SW480 (cell line): ENCODE results near the gene MS4A4A.

Source experiments
- DNase-seq: peaks from one replicate; pipeline ENCODE4 v3.0.0-alpha.2; 2016; ENCODE audit warnings: low spot score

MS4A4A gene

DNA sequence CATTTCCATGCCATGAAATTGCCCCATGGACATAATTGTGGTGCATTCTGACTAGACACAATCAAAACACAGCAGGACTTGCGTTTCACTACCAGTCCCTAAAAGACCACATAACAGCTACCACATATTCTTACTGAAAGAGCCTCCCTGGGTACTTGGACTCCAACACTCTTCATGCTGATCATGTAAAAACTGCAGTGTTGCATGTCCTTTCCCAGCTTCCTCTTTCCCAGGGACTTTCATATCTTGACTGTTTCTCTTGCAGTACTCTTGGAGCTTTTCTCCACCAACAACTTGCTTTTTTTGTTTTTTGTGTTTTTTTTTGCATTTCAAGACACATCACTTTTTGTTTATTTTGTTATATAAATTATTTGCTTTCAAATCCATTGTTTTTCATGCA lies 69.5 kb downstream of the MS4A4A start:
- DNase-seq, result no peak

DNA sequence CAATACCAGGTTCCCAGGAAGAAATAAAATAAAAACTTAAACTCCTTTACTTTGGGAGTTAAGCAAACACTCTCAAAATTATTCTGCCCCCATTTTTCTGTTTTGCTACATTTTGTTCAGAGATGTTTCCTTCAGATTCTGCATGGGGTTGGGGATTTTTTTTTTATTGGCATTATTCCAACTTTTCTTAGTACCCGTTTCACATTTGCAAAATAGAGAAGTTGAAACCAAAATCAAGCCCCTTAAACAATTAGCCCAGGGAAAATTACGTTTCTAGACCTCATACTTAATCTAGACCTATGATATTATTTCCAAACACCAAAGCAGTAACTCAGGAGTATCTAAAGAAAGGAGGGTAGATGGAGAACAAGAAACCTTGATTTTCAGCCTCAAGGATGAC lies 77.3 kb downstream of the MS4A4A start:
- no peak for DNase-seq
